ENCODE measurements around the gene CMTM1.

The CMTM1 gene

DNA sequence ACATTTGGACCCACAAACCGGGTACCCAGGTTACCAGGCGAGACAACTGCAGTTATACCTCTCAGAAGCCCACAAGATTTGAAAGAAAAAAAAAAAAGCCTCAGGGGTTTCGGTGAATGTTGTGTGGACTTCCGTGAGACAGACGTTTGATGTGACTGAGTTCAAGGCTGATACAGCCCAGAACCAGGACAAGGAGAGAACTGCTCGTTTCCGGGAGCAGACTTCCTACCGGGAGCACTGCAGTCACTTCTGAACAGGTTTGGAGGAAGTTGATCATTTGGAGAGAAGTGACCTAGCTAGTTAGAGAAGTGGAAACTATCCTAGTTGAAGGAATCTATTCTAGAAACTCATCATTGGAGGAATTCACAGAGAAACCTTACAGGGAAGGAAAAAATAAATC is 13.0 kb upstream of the CMTM1 start:
- TF ChIP-seq, protein P1, sequence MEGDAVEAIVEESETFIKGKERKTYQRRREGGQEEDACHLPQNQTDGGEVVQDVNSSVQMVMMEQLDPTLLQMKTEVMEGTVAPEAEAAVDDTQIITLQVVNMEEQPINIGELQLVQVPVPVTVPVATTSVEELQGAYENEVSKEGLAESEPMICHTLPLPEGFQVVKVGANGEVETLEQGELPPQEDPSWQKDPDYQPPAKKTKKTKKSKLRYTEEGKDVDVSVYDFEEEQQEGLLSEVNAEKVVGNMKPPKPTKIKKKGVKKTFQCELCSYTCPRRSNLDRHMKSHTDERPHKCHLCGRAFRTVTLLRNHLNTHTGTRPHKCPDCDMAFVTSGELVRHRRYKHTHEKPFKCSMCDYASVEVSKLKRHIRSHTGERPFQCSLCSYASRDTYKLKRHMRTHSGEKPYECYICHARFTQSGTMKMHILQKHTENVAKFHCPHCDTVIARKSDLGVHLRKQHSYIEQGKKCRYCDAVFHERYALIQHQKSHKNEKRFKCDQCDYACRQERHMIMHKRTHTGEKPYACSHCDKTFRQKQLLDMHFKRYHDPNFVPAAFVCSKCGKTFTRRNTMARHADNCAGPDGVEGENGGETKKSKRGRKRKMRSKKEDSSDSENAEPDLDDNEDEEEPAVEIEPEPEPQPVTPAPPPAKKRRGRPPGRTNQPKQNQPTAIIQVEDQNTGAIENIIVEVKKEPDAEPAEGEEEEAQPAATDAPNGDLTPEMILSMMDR (IDR thresholded peaks at IDR 0.05; ENCODE audit: low read depth, low read length, missing control alignments) = no peak
- no peak for DNase-seq

DNA sequence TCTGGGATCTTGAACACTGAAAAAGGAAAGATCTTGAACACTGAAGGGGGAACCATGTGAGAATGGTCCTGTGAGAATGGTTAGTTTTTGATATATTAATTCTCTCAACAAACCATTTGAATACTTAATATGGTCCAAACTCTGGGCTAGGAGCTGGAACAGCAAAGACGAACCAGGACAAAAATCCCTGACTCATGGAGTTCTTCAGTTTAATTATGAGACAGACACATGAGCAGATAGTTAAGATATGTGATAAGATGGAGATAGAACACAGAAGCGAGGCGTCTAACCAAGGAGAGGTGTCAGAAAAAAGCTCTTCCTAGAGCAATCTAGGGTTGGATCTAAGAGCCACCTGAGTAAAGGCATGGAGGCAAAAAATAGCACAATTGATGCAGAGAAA is 12.2 kb upstream of the CMTM1 start:
- no peak overlapping the region for H3K27ac ChIP-seq
- H3K4me3 ChIP-seq (ENCODE audit: low read depth, low read length) = peak overlapping the region; percentile 71
- no peak for DNase-seq
- no peaks in the 10 kb centered on the region for H3K36me3 ChIP-seq (replicated peaks)
- in situ Hi-C loops (cut with HindIII; ENCODE audit: low pct_ligation_motif_present, low sequenced_read_pairs) = no loop called here
- H3K27me3 ChIP-seq (replicated peaks) = no peaks in the 10 kb centered on the region
- TF ChIP-seq, protein P1 (IDR thresholded peaks at IDR 0.05; ENCODE audit: low read depth, low read length, missing control alignments) = no peak

More for the DNA sequence above, 13.0 kb upstream of the CMTM1 start:
- no peaks in the 10 kb centered on the region for H3K36me3 ChIP-seq (replicated peaks)
- H3K4me3 ChIP-seq (ENCODE audit: low read depth, low read length) = peak overlapping the region; percentile 71
- no peak overlapping the region for H3K27ac ChIP-seq
- in situ Hi-C loops (cut with HindIII; ENCODE audit: low pct_ligation_motif_present, low sequenced_read_pairs) = no loop called here
- no peaks in the 10 kb centered on the region for H3K27me3 ChIP-seq (replicated peaks)

DNA sequence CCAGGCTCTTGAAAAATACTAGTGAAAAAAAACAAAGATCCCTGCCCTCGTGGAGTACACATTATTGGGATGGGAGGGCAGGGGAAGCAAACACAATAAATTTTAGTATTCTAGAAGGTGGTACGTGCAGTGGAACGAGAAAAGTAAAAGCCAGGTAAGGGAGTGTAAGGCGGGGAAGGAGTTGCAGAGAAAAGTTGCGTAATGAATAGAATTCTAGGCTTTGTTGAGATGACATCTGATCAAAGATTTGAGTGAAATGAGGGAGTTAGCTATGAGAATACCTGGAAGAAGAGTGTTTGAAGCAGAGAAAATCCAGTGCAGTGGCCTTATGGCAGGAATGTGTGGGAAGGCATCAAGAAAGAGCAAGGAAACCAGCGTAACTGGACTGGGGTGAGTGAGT is 11.7 kb upstream of the CMTM1 start:
- in situ Hi-C loops (cut with HindIII; ENCODE audit: low pct_ligation_motif_present, low sequenced_read_pairs) = no loop called here
- Histone ChIP-seq H3K4me3 (ENCODE audit: low read depth, low read length) (no peak overlapping the region), H3K36me3 (replicated peaks) (no peaks in the 10 kb centered on the region), H3K27ac (no peak overlapping the region), H3K27me3 (replicated peaks) (no peaks in the 10 kb centered on the region)
- DNase-seq = no peak
- TF ChIP-seq, protein P1 (IDR thresholded peaks at IDR 0.05; ENCODE audit: low read depth, low read length, missing control alignments) = no peak

DNA sequence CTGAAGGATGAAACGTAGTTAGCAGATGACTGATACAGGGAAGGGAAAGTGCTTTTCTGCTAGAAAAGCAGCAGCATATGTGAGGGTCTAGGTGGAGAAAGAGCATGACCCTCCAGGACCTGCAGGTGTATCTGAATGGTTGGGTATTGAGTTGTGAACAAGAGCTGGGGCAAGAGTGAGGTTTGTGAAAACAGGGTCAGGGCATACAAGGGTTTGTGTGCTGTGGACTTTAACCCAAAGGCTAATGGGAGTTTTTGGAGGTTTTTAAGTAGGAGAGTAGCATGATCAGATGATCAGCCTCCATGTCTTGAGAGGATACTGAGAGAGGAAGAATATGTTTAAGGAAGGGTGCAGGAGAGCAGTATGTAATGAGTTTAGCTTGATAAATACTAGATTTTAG is 6.1 kb upstream of the CMTM1 start:
- Histone ChIP-seq H3K4me3 (ENCODE audit: low read depth, low read length) (no peak overlapping the region), H3K27ac (no peak overlapping the region), H3K27me3 (replicated peaks) (no peaks in the 10 kb centered on the region), H3K36me3 (replicated peaks) (peaks cover 7% of the 10 kb centered on the region)
- no peak for DNase-seq
- TF ChIP-seq, protein P1 (IDR thresholded peaks at IDR 0.05; ENCODE audit: low read depth, low read length, missing control alignments) = no peak
- in situ Hi-C loops (cut with HindIII; ENCODE audit: low pct_ligation_motif_present, low sequenced_read_pairs) = no loop called here

DNA sequence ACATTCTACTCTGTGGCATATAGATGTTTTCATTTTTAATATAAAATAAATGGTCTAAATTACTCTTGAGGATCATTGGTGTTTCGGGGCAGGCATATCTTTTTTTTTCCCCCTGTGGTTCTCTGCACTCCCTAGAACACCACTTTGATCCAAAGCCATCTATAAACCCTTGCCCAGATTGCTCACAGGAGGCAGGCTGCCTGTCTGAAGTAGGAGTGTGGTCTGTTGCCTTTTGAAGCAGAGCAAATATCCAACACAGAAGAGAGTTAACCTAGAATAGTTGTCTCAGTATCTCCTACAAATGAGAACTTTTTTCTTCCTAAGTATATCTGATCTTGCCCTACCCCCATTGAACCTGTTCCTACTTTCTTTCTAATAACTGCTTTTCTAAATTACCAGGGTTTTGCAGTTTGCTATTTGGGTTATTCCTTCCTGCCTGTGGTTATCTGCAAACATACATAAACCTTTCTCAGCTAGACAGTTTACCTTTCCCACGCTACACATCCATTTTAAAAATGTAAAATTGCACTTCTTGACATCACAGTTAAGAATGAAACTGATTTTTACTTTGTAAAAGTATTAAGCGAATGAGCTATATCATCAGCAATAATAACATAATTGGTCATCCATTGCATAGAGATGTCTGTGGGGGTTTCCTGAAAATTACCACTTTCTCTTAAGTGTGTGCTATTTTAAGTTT is 4.7 kb upstream of the CMTM1 start:
- Histone ChIP-seq H3K27ac (no peak overlapping the region), H3K27me3 (replicated peaks) (no peaks in the 10 kb centered on the region), H3K36me3 (replicated peaks) (peaks cover 11% of the 10 kb centered on the region), H3K4me3 (ENCODE audit: low read depth, low read length) (no peak overlapping the region)
- TF ChIP-seq, protein P1 (IDR thresholded peaks at IDR 0.05; ENCODE audit: low read depth, low read length, missing control alignments) = no peak
- in situ Hi-C loops (cut with HindIII; ENCODE audit: low pct_ligation_motif_present, low sequenced_read_pairs) = no loop called here
- DNase-seq = no peak

DNA sequence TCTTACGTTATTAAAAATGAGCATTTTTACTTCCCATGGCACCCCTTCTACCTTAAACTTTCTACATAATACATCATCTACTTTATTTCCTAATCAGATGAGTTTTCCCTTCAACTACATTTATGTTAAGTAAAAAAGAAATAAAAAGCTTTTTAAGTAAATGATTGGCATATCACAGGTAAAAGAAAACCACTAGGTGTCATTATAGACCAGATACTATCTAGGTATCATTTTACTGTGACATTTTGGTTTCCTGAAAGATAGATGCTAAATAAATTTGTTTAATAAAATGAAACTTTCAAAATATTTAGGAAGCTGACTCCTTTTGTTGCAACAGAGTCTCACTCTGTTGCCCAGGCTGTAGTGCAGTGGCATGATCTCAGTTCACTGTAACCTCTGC is 3.8 kb upstream of the CMTM1 start:
- TF ChIP-seq, protein P1 (IDR thresholded peaks at IDR 0.05; ENCODE audit: low read depth, low read length, missing control alignments) = no peak
- in situ Hi-C loops (cut with HindIII; ENCODE audit: low pct_ligation_motif_present, low sequenced_read_pairs) = no loop called here
- Histone ChIP-seq H3K4me3 (ENCODE audit: low read depth, low read length) (no peak overlapping the region), H3K36me3 (replicated peaks) (peaks cover 17% of the 10 kb centered on the region), H3K27me3 (replicated peaks) (no peaks in the 10 kb centered on the region), H3K27ac (no peak overlapping the region)
- no peak for DNase-seq

All from brain microvascular endothelial cell (primary cell).